GM15510 (cell line): ENCODE results near the gene ZBTB47.

Experiments used
- POLR2A ChIP-seq: IDR thresholded peaks from 3 replicates; pipeline ENCODE4 v1.6.1; 2011; ENCODE audit warnings: borderline replicate concordance; ENCODE audit not compliant: insufficient read length; ENCODE audit errors: extremely low read depth

Gene ZBTB47

GRCh38 chr3:42653560-42654330, at the start of gene ZBTB47:
TSS of gene ZBTB47 (plus strand) at chr3:42653697. CDS start at chr3:42658356, 4,659 bp downstream.
- TF ChIP-seq POLR2A: no peak

- TF ChIP-seq POLR2A: no peak
Measured at GRCh38 chr3:42605546-42606173, 47.8 kb upstream of the ZBTB47 start.

- no peak for TF ChIP-seq POLR2A
Measured at GRCh38 chr3:42608581-42608980, 44.9 kb upstream of the ZBTB47 start.

- TF ChIP-seq POLR2A: no peak
Measured at GRCh38 chr3:42610976-42611375, 42.5 kb upstream of the ZBTB47 start.

GRCh38 chr3:42612217-42612616, 41.3 kb upstream of the ZBTB47 start:
- TF ChIP-seq POLR2A: no peak

GRCh38 chr3:42612928-42613327, 40.6 kb upstream of the ZBTB47 start:
- TF ChIP-seq POLR2A: no peak

GRCh38 chr3:42613462-42613861, 40.0 kb upstream of the ZBTB47 start:
- TF ChIP-seq POLR2A: no peak

- no peak for TF ChIP-seq POLR2A
Measured at GRCh38 chr3:42631620-42632019, 21.9 kb upstream of the ZBTB47 start.

GRCh38 chr3:42632146-42632545, 21.4 kb upstream of the ZBTB47 start:
- no peak for TF ChIP-seq POLR2A

- TF ChIP-seq POLR2A: no peak
Measured at GRCh38 chr3:42633544-42633943, 20.0 kb upstream of the ZBTB47 start.

- TF ChIP-seq POLR2A: no peak
Measured at GRCh38 chr3:42635111-42635510, 18.4 kb upstream of the ZBTB47 start.

GRCh38 chr3:42637001-42637400, 16.5 kb upstream of the ZBTB47 start:
- TF ChIP-seq POLR2A: no peak

- TF ChIP-seq POLR2A: no peak
Measured at GRCh38 chr3:42638339-42638842, 15.1 kb upstream of the ZBTB47 start.

GRCh38 chr3:42639192-42639591, 14.3 kb upstream of the ZBTB47 start:
- no peak for TF ChIP-seq POLR2A

- TF ChIP-seq POLR2A: no peak
Measured at GRCh38 chr3:42640129-42640528, 13.4 kb upstream of the ZBTB47 start.
